HG02610 (cell line): ENCODE results near the gene IL7R.

ENCODE experiments used
- ATAC-seq: cut with Tn5 transposase; IDR thresholded peaks from one replicate; pipeline ENCODE4 v1.9.1; 2021; ENCODE audit warnings: mild to moderate bottlenecking, moderate library complexity; ENCODE audit not compliant: unreplicated experiment

Gene IL7R, protein sequence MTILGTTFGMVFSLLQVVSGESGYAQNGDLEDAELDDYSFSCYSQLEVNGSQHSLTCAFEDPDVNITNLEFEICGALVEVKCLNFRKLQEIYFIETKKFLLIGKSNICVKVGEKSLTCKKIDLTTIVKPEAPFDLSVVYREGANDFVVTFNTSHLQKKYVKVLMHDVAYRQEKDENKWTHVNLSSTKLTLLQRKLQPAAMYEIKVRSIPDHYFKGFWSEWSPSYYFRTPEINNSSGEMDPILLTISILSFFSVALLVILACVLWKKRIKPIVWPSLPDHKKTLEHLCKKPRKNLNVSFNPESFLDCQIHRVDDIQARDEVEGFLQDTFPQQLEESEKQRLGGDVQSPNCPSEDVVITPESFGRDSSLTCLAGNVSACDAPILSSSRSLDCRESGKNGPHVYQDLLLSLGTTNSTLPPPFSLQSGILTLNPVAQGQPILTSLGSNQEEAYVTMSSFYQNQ

DNA sequence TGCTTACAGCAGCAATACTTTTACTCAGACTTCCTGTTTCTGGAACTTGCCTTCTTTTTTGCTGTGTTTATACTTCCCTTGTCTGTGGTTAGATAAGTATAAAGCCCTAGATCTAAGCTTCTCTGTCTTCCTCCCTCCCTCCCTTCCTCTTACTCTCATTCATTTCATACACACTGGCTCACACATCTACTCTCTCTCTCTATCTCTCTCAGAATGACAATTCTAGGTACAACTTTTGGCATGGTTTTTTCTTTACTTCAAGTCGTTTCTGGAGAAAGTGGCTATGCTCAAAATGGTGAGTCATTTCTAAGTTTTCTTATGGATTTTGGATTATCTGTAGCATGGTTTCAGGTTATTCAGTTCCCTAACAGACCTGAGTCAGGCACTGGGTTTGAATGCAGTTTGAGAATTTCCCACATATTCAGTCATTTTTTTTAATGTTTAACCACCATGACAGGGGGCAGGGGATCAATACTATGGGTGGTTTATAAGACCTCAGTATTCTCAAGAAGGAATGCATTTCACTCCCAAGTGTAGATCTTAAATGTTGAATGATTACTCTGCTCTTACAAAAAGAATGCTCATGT lies at the start of gene IL7R:
Gene IL7R (plus strand): TSS at position 127 of the 587 bp plus-strand sequence. CDS start 87 bp downstream, at position 214.
- ATAC-seq: peak; percentile 64

DNA sequence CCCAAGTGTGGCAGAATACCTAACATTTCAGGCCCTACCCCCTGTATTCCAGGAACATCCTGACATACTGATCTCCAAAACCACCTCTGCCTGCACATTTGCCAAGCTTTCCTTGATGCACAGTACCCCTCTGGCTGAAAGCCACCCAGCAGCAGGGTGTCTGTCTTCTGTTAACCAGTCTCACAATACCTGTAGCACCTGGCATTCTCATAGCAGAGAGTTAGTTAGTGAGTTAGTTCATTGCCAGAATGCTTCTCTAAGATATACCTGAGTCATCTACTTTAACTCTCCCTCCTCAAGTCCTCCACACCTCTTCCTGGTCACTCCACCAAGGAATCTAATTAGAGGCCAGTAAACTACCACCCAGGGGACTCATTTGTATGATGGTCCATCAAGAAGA lies 46.1 kb upstream of the IL7R start:
- no peak for ATAC-seq

DNA sequence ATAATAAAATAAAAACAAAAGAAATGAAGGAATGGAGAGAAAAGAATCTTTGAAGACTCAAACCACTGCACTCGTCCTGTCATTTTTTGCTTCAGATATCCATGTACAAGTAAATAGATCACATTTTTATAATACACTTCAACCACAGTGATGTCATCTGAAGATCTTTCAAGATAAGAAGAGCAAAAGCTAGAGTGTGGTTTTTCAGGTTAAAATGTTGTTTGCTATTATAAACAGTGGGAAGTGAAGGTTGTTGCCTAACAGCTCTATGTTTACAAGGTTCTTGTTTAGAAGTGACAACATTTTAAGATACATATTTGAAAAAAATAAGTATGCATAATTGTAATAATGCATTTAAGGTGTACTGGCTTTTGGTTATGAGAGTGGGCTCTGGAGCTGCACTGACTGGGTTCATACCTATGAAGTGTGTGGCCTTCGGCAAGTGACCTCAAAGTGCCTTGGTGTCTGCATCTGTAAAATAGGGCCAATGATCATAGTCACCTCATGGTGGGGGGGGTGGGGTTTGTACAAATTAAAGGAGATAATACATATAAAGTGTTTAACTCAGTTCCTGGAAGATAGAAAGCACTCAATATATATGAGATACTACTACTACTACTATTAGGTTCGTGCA lies 45.5 kb upstream of the IL7R start:
- no peak for ATAC-seq

DNA sequence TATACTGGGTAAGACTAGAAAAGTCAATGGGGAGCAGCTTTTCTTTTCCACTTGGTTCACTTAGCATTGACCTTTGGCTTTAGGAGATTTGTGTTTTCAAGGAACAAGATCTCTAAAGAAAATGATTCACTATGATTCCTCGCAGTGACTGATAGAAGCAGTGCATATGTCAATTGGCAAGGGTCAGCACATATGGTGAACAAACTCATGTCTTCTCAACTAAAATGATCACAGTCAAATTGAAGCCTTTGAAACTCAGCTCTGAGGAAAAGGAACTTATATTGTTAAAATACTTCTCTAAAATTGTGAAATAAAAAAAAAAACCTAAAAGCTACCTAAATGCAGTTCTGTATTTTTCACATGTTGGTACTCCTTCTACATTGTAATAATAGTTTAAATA lies 43.2 kb upstream of the IL7R start:
- ATAC-seq: no peak

DNA sequence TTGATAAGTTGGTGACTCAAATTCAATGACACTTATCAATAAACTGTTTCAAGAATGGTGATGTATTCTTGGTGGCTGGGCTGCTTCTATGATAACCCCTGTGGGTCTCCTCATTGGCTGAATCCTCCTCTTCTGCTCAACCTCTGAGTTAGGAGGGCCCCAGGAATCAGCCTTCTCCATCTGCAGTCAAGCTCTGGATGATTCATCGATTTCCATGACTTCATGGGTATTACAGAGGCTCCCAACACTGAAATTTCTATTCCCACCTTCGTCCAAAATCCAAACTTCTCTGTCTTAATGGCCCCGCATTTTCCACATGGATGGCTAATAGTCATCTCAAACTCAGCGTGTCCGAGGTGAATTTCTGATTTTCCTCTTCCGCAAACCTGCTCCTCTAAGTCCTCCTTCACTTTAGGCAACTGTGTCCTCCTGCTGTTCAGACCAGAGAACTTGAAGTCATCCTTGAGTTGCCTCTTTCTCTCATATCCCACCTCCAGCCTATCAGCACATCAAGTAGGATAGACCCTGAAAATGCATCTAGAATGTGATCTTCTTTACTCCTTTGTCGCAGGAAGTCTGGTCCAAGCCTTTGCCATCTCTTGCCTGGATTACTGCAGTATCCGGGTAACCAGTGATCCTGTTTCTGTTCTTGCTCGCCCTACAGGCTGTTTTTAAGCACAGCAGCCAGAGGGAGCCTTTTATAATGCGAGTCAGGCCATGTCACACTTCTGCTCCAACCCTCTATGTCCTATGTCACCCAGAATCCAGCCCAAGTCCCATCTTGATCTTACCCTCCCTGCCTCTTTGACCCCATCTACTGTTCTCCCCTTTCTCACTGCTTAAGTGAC lies 41.4 kb upstream of the IL7R start:
- ATAC-seq: peak; percentile 57

DNA sequence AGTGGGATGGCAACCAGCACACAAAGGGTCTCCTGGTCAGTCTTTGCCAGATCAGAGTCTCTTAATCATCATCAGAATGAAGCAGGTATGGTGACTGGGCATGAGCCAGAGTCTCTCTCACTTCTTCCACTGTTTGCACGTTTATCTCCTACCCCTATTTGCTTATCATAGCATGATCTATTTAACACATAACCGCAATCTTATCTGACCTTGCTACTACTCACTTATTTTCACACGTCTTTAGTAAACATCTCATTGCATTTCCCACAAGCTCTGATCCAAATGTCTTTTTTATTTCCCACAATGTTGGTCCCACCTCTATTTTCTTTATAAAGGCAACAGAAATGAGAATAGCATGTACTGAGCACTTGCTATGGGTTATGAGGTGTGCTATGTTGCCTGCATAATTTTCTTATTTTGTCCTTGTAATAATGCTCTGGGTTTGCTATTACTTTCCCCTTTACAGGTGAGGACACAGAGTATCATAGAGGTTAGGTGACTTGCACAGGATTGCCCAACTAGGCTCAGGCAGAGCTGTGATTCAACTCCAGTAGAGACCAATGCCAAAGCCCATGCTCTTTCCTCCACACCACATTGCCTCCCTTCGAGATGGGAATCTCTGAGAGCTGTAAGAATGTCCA lies 39.7 kb upstream of the IL7R start:
- no peak for ATAC-seq

DNA sequence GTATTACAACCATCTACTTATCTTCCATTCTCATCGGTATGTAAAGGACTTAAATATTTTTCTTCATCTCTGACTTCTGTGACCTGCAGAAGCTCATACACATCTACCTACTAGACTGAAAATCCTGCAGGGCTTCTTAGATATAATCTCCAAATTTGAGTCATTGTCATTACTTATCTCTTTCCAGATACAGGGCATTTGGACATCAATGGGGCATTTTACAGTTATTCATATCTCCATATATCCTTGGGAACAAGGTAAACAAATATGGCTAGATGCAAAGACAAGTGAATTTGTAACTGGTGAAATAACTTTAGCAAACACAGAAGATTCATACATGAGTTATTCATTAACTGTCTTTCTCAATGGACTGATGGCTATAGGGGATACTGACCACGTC lies 37.7 kb upstream of the IL7R start:
- no peak for ATAC-seq

DNA sequence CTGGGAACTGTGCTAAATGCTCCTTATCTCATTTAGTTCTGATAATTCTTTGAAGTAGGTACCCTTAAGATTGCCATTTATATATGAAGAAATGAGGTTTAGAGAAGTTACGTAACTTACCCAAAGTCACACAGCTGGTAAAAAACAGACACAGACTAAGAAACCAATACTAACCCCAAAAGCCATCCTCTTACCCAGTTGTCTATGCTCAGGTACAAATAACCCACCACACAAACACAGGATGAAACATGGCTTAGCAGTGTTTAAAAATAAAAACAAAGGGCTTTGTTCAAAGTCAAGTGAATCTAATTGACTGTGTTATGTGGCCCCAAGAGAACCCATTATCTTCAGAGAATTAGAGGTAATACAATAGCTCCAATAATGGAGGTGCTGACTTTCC lies 37.0 kb upstream of the IL7R start:
- no peak for ATAC-seq

DNA sequence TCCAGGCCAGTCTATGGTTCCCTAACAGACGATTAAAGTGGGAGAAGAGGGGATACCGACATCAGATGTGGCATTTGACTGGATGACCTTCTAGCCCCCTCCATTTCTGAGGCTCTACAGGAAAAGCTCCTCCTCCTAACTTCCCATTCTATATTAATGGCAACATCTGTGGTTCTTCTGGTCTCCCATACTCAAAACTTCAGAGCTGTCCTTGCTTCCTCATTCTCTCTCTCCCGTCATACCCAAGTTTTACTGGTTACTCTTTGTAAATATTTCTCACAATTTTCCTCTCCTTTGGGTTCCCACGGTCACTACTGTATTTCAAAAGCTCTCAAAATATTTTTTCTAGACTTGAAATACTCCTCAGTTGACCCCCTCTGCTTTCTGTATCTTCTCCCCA lies 36.0 kb upstream of the IL7R start:
- no peak for ATAC-seq

DNA sequence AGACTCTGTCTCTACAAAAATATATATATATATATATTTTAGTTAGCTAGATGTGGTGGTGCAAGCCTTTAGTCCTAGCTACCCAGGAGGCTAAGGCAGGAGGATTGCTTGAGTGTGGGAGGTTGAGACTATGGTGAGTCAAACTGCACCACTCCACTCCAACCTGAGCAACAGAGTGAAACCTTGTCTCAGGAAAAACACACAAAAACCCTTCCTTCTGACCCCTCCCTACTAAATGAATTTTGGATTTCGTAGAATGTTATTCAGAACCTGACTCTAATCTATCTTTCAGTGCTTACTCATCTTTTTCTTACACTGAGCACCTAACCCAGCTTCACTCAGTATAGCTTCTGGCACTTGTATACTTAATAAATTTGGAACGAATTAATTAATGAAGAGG lies 35.2 kb upstream of the IL7R start:
- no peak for ATAC-seq

DNA sequence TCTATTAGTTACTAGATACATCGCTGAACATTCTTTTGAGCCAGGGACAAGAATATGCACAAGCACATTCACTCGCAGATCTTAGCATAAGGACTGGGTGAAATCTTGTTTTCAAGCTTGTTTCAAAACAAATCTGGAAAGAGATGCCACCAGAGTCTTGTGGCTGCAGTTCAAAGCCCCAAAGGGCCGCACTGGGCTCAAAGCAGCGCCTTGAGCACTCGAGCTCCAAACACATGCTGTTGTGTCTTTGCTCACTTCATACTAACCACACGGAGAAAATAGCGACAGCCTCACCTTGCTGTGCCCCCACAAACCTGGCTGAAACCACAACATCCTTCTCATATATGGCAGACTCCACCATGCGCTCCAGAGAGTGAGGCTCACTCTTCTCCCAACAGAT lies 34.2 kb upstream of the IL7R start:
- ATAC-seq: no peak

DNA sequence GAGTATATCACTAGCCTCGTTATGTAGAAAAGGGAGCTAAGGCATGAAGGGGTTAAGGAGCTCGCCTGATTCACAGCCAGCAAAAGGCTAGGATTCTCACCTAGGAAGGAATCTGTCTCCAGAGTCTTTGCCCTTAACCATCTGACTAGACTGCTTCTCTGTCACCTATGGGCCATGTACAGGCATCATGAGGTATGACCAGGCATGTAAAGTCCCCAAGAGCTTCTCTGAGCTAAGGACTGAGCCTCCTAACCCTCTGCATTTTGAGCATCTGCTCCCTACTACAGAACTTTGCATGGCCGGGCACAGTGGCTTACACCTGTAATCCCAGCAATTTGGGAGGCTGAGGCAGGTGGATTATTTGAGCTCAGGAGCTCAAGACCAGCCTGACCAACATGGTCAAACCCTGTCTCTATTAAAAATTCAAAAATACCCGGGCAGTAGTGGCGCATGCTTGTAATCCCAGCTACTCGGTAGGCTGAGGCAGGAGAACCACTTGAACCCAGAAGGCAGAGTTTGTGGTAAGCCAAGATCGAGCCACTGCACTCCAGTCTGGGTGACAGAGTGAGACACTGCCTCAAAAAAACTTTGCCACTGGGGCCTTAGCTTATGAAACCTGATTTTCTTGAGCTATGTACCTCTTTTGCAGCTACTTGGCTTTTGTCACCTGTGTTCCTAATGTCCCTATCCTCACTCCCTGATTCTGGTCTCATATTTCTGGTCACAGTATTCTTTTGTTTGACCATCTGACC lies 33.2 kb upstream of the IL7R start:
- ATAC-seq: no peak

DNA sequence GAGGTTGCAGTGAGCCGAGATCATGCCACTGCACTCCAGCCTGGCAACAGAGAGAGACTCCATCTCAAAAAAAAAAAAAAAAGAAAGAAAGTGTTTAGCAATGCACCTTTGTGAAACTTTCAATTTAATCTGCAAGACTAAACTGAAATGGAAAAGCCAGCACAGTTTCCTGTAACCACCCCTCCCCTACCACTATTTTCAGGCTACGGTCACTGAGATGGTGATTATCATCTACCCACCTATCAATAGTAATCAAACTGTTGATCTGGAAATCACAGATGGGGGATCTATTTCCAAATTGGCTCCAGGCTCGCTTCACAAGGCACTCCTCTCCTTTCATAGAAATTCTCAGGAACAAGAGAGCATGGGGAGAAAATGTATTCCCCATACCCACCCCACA lies 30.6 kb upstream of the IL7R start:
- no peak for ATAC-seq

DNA sequence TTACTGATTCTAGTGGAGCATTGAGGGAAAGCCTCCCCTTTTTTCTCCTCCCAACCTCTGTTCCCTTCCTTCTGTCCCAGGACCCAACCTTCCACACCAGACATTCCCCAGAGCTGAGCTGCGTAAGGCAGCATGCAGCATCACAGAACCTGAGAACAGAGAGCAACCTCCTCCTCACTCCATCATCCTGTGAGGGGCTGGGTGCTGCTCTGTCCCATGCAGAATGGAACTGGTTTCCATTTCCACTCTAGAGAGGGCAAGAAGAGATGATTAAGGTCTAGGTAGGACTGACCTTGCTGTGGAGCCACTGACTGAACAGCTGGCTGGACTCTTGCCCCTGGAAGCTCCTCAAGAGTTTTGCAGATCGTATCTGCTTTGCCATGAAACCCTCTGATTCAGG lies 30.1 kb upstream of the IL7R start:
- ATAC-seq: no peak

DNA sequence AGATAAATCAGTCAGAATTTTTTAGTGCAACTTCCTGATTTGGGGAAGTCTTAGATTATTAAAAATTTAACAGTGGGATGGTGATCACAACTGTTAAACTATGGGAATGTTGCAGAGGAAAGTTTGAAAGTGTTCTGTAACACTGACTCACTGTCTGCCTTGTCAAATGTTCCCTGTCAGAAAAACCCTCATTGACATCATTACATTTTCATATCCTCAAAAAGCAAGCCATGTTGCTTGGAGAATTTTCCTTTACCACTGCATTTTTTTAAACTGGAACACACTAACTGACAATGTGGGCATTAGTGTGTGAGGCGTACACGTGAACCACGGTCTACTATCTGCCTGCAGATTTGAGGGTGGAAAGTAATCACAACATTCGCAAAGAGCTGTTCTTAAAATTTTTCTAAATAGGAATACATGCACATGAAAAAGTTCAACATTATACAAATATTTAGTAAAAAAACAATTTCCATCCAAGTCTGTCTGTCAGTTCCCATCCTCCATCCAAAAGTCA lies 28.6 kb upstream of the IL7R start:
- ATAC-seq: no peak

DNA sequence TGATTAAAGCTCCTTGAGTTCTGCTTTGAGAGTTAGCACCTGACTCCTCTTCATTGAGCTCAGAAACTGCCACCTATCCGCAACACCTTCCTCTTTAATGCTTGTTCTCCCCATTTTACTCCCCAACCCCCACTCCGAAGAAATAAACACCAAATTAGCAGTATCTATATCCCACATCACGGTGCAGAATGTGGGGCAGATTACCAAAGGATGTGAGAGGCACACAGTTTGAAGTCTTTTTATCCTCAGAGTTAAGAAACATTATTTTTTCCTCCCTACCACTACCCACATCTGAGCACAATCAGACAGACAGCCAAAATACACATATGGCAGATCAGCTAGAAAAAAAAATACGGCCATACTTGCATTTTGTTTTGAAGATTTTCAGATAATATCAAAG lies 26.1 kb upstream of the IL7R start:
- ATAC-seq: no peak

DNA sequence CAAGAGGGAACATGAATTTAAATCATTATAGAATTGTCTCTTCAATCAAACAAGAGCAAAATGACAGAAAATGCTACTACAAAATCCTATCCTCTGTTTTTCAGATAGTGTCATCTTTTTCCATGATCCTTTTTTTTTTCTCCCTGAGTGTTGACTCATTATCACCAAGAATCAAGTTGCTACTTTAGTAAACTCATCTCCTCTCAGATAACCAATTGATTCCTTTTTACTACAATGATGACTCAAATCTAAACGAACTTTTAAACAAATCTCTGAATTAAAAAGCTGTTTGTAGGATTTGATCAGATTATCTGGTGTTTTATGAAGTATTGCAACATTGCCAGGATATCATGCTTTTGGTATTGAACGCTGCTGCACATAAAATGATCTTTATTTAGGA lies 23.9 kb upstream of the IL7R start:
- no peak for ATAC-seq

DNA sequence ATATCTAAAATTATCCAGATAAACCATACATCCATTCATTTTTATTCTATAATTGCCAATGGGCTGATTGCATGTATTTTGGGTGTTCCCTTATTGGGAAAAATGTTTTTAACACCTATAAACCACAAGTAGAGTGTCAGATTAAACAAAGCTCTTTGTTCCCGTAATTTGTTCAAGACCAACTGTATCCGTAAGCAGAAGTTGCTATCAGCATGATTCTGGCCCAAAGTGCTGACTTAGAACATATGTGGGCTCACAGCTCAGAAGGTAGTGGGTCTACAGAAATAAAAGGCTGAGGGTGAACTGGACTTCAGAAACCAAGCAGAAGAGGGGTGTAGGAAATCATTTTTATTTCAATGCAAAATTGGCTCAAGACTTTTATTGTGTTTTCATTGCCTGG lies 23.5 kb upstream of the IL7R start:
- ATAC-seq: no peak

DNA sequence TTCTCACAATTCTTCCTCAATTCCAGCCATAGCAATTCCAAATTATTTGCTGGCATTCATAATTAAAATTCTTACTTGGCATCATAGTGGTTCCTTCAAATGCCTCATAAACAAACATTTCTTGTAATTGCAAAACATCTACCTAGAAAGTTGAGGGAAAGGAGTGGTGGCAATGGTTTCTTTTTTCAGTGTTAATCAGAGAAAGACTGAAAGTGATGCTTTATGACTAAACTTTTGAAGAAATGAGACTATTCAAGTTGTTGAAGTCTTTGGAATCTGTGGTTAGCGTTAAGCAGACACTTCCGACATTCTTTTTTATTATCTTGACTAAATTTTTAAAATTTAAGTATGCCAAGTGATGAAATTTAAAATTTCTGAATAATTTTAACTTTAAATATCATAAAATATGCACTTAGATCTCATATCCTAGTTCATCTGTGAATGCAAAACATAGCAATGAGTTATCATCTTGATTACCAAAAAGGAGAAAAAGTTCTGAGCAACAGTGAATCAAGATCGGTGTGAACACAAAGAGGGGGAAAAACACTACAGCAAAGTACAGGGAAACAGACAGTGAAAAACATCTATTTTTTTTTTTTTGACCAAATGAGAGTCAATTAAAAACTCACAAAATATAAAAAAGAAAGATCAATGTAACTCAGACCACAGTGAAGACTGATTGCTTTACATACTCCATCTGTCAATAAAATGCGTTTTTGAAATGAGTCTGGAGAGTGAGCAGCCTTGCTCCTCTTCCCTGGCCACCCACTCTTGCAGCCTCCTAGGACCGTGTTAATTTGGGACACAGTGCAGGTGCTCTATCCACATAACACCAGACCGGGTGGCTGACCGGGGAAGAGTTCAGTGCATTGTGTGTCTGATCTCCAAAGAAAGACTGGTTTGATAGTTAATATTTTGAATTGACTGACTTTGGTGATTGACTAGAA lies 20.6 kb upstream of the IL7R start:
- ATAC-seq: no peak
